HG02759 (cell line): ENCODE data around the gene KLHL29.
"Not testable (repeated sequence)": the region's sequence is repeated elsewhere in the genome, so short reads cannot be mapped to it uniquely, and the experiment has no call there.

Experiments used
- ATAC-seq: cut with Tn5 transposase; IDR thresholded peaks from one replicate; pipeline ENCODE4 v1.9.1; 2021; ENCODE audit warnings: mild to moderate bottlenecking, moderate library complexity; ENCODE audit not compliant: unreplicated experiment

KLHL29 gene

DNA sequence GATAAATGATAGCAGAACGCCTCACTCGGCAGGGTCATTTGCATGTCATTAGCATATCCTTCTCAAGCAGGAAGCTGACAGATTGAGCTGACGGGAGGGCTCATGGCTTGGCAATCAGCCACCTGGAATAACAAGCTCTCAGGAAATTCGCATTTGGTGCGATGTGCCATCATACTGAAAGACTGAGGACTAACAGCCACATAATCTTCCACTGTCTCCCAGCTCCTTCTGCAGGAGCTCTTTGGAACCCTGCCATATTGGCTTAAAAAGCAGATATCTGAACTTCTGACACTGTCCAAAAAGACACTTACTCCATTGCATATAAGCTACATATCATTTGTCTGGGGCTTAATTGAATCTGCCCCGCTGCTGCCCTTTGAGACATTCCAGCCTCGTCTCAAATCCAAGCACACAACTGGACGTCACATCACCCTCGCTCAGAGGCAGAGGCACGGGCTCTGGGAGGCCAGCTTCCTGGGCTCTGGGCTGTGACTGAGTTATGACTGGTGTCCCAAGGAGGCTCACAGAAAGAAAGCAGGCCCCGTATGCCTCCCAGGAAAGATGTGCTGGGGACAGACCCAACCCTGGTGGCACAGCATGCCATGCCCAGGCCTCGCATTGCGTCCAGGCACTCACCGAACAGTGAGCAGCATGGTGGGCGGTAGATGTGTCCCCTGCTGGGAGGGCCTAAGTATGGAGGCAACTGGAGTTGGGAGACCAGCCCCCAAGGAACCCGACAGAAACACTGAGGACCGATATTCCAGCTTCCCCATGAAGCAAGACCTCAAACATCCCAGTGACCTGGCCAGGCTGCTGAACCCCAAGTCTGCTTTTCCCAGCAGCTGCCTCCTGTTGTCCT, 314.0 kb downstream of the KLHL29 start:
- ATAC-seq: no peak

DNA sequence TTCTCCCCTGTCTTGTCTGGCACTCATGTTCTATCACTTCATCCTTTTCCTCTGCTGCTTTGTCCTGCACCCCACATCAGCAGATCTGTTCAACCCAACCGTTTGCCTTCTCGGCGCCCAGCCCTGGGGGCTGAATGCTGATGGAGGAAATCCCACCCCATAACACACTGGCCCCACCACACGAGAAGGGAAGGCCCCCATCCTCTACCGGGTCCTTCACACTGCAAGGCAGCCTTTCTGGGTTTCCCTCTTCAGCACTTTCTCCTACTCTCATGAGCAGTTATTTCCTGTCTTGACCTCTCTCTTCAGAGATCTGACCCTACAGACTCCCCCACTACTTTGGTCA, 314.6 kb downstream of the KLHL29 start:
- no peak for ATAC-seq

DNA sequence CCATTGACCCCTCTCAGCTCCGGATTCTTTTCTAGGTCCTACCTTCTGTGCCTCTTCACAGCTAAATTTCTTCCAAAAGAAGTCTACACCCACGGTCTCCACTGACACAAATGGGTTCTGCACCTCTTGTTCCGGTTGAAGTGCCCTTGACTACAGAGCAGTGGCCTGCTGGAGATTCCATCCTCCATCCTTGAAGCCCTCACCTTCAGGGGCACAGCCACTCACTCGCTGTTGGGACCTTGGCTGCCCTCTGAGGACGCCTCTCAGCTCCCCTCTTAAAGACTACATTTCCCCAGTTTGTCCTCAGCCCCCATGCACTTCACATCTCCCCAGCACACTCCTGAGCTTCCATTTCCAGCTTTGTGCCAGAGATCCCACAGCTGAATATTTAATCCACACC, 315.6 kb downstream of the KLHL29 start:
- ATAC-seq: no peak

DNA sequence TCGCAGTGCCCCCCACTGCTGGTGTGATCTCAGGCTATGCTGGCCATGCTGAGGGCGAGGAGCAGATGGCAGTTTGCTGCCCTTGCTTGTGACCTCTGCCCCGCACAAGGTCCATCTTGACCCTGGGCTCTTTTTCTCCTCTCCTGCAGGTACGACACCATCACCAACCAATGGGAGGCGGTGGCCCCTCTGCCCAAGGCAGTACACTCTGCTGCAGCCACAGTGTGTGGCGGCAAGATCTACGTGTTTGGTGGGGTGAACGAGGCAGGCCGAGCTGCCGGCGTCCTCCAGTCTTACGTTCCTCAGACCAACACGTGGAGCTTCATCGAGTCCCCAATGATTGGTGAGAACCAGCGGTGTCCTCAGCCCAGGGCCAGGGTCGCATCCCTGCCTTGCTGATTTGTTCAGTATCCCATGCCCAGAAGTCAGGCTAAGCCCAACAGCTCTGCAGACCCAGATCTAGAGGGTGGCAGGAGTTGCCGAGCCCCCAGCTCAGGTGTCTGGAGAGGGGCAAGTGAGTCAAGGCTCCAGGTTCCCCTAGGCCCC, 318.1 kb downstream of the KLHL29 start:
- ATAC-seq: no peak

DNA sequence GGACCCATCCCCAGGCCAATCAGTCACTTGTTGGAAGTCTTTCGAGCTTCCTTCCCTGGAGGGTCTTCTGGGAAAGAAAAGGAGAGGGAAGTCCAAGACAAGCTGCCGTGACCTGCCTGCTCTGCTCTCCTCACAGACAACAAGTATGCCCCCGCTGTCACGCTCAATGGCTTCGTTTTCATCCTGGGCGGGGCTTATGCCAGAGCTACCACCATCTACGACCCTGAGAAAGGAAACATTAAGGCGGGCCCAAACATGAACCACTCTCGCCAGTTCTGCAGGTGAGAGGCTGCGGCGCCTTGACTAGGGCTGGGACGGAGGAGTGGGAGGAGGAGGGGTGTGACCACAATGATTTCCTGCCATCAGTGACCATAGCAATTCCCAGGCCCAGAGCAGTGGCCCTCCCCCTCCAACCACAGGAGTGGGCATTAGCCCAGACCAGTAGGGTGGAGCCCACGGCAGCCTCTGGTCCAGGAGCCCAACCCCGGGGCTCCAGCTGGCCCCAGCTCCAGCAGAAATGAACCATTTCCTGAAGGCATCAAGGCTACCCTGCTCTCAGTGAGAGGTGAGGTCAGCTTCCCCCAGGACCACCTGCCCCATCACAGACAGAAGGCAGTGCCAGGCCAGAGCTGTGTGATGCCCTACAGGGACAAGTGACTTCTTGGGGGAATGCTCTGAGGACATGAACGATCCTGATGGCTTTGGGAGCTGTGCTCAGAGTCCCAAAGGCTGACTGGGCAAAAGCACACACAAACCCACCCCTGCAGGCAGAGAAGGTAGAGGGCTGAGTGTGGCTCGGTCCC, 318.8 kb downstream of the KLHL29 start:
- ATAC-seq: no peak

DNA sequence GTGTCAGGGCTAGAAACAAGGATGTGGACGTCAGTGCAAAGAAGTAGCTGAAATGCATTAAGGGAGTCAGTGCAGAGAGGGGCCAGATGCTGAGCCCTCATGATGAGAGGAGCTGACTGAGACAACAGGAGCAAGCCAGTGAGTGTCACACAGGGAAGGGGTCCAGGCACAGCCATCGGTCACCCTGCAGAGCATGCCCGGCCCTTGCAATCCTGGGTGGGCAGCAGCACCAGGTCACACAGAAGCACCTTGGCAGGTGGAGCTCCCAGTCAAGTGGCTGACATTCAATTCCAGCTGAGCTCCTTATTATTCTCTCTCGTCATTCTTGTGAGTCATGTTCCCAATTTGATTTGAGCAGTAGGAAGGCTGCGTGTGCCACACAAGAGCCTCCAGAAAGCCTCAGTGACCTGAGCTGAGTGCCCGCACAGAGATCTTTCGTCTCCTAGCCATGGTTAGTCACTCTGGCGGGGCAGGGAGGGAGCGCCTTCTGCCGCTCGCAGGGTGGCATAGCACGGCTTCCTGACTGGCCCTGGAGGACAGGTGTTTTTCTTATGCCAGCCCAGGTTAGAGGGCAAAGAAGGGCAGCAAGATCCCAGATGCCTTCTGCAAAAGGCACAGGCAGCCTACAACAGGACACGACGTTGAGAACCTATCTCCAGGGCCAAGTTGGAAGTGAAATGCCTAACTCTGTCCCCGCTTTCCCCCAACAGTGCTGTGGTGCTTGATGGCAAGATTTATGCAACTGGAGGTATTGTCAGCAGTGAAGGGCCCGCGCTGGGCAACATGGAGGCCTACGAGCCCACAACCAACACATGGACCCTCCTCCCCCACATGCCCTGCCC, 321.0 kb downstream of the KLHL29 start:
- ATAC-seq: no peak

DNA sequence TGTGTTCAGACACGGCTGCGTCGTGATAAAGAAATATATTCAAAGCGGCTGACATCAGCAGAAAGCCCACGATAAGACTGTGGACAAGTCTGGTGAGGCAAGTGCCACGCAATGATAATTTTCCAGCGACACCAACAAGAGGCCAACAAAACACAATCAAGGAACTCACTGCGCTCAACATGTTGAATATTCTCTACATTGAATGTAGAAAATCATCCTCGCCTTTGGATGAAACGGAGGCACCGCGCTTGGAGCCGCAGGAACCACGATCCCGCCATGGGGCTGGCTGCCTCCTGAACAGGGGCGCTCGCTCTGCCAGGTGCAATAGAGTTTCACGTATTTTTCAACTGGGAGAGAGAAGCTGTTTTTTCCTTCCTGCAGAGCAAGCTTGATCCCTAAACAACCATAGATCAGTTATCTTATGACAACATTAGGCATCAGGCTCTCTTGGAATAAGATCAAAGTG, 321.7 kb downstream of the KLHL29 start:
- ATAC-seq: no peak

DNA sequence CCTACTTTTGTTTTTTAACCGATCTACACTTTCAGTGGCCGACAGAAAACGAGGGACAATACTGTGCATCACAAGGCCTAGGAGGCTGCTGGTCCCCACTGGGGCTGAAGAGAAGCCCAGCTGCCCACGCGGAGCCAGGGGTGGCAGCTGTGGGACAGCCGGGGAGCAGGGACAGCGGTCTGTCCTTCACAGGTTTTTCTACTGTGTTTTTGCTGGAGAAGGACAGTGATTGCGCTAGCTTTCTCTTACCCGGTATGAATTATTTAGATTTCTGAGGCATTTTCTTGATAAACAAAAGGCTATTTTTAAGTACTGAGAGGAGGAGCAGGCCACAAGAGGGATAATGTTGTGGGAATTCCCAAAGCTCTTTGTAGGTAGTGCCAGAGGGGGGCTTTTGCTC, 322.1 kb downstream of the KLHL29 start:
- no peak for ATAC-seq

DNA sequence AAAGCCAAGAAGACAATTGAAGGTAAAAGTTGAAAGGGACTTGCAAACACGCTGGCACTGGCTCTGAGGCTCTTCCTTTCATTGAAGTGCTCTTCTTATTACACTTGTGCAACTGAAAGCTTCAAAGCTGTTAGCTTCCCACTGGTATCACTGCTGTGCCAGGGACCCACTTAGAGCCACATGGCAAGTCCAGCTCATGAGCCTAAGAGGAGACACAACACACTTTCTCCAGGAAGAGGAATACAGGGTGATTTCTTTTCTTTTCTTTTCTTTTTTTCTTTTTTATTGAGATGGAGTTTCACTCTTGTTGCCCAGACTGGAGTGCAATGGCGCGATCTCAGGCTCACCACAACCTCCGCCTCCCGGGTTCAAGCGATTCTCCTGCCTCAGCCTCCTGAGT, 323.8 kb downstream of the KLHL29 start:
- ATAC-seq: no peak

DNA sequence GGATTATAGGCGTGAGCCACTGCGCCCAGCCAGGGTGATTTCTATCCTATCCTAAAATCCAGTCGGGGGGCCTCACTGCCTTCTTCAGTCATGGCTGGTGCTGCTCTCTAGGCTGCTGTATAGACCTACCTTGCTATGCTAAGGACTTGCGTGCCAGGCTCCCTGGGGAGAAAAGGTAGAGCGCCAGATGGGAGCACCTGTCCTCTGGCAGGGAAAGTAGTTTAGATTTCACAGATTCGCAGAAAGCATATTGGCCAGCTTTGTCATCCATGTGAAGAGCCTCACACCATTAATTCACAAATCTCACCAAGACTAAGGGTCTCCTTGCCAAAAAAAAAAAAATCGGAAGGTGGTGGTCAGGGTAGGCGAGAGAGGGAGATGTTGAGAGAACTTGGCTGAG, 324.3 kb downstream of the KLHL29 start:
- no peak for ATAC-seq

DNA sequence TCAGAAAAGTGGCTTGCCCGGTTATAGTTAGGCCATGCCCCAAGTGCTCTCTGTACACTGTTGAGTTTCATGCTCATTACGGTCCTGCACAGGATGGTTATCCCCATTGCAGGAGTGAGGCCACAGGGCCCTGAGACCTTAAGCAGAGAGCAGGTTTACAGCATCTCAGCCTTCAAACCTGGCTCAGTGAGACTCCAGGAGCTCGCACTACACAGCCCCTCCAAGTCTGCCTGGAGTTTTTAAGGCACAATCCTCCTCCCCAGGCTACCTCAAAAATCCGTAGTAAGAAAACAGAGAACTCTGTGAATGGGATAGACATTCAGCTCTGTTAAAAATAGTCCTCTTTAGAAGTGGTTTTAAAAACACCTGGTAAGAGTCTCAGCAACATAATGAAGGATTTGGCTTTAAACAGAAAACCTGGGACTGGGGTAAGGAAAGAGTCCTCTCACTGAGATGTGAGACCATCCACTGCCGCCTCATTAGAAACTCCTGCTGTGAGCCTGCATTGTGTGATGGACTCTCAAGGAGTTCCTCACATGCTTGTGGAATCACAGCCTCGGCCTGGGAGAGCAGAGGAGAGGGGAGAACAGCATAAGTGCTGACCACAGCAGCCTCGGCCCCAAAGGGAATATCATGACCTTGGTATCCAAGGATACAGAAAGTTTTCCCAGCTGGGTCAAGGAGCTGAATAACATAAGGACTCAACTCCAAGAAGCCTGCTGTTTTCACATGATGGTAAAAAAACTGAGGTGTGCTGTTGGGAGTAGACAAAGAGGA, 327.2 kb downstream of the KLHL29 start:
- ATAC-seq: no peak

DNA sequence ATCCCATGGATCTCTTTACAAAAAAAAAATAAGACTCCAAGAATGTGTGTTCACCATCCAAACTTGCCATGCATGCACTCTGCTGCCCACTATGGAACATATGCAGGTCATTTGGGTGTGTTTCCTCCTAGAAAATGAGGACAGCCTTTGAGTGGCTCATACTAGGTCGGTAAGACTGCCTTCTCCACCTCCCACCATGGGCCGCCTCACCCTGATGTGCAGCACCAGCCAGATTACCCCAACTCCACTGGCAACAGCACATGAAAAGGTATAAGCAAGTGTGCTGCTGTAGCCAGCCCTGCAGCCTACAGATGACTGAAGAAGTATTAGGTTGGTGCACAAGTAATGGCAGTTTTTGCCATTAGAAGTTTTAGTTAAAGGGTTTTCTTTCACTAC, 327.8 kb downstream of the KLHL29 start:
- no peak for ATAC-seq

DNA sequence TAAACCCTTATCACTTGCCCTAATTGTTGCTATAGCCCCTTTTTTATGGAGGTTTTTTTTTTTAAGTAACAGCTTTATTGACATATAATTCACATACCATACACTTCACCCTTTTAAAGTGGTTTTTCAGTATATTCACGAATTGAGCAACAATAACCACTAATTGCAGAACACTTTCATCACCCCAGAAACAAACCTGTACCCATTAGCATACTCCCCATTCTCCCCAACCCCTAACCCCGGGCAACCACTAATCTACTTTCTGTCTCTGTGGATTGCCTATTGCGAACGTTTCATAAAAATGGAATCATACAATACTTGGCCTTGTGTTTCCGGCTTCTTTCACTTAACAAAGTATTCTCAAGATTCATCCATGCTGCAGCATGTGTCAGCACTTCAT, 328.4 kb downstream of the KLHL29 start:
- no peak for ATAC-seq

DNA sequence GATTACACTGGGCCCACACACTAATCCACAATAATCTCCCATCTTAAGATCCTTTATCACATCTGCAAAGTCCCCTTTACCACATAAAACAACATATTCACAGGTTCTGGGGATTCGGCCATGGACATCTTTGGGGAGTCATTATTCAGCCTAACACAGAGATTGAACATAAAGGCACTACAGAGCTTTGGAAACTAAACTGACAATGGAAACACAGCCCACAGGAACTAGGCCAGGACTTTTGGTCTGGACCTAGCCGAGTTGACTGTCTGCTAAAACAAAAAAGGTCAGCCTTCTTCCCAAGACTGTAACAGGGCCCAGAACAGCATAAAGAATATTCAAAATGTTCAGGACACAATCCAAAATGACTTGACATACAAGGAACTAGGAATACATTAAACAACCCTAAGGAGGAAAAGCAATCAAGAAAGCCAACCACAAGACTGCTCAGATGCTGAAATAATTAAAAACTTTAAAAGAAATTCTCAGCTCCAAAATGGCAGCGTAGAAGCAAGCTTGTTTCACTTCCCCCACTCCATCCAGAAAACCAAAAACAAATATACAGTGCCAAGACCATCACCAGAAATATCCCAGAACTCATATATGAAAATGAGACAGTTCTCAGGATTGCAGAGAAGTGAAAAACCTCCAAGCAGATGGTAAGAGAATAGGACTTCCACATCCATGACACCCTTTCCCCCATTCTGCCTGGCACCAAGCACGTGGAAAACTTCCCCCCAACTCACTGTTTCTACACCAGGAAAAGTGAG, 334.1 kb downstream of the KLHL29 start:
- ATAC-seq: no peak

DNA sequence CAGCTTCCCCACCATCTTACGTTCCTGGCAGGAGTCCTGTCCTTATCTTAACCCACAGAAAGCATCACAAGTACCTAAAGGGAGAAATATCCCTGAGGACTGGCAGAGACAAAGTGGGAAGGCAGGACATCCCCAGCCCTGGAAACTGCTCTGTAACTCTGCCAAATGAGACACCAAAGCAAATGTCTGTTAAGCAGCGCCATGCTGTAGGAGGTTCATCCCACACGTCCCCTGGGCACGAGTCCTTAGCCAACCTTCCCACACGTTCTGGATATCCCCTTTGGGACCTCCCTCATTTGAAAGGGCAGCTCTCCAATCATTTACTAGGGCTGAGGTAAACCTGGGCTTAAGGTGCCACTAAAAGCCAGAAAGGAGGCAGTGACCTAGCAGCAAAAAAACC, 334.7 kb downstream of the KLHL29 start:
- no peak for ATAC-seq

DNA sequence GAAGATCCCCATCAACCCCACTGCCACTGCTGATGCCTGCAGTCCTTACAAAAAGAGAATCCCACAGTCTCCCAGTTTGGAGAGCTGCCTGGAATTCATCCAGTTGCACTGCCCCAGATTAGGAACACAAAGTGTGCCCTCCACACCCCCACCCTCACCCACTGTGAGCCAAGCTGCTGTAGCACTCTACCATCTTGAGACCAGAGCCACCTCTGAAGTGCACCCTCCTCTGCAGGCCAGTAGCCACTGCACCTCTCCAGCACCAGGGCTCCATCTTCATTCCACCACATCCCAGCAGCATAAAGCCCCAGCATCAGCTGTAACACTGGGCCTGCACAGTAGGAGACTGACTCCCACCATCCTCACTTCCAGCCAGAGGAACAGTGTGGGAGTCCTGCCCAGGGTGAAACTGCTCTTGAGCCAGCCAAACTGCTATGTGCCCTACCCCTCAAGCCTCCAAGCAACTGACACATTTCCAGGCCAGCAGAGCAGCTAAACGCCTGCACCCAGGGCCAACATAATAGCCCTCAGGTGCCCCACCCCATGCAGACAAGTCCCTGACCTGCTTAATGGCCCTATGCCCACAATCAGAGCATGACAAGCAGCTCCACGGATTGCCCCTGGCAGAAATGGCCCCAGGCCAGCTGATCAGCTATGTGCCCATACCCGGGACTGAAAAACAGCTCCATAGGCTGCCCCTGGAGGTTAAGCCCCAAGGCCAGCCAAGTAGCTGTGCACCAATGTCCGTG, 335.9 kb downstream of the KLHL29 start:
- ATAC-seq: no peak

DNA sequence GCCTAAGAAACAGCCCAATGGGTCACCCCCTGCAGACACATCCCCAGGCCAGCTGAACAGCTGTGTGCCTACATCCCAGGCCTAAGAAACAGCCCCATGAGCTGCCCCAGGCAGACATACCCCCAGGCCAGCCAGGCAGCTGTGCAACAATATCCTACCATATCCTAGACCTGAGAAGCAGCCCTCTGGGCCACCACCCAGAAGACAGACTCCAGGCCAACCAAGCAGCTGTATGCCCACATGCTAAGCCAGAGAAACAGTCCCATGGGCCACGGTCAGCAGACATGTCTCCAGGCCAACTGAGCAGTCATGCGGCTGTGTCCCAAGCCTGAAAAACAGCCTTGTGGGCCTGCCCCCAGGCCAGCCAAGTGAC, 336.5 kb downstream of the KLHL29 start:
- no peak for ATAC-seq

DNA sequence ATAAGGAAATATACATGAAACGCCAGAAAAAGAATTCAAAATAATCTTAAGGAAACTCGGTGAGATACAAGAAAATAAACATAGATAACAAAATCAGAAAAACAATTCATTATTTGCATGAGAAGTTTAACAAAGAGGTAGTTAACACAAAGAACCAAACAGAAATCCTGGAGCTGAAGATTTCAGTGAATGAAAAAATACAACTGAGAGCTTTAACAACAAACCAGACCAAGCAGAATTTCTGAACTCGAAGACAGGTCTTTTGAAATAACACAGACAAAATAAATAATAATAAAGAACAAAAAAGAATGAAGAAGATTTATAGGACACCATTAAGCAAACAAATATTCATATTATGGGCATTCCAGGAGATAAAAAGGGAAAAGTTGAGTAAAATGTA, 337.3 kb downstream of the KLHL29 start:
- no peak for ATAC-seq

DNA sequence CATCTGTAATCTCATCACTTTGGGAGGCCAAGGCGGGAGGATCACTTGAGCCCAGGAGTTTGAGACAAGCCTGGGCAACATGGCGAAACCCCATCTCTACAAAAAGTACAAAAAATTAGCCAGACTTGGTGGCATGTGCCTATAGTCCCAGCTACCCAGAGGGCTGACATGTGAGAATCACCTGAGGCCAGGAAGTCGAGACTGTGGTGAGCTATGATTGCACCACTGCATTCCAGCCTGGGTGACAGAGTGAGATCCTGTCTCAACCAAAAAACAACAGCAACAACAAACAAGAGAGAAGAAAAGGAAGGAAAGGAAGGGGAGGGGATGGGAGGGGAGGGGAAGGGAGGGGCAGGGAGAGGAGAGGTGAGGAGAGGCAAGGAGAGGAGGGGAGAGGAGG, 338.1 kb downstream of the KLHL29 start:
- not testable (repeated sequence) for ATAC-seq
